ENCODE measurements around the gene KCTD5.
"Not testable (repeated sequence)": the region's sequence is repeated elsewhere in the genome, so short reads cannot be mapped to it uniquely, and the experiment has no call there.

The KCTD5 gene

GRCh38 chr16:2686075-2686474 lies 3.8 kb downstream of the KCTD5 start:
- H3K4me2 ChIP-seq (ENCODE audit: low read length); H3K4me1 ChIP-seq; H2AFZ ChIP-seq; H3K4me3 ChIP-seq (ENCODE audit: low read depth, low read length); H3K9ac ChIP-seq; H3K9me3 ChIP-seq (ENCODE audit: control insufficient read depth, low read length); H3K36me3 ChIP-seq (ENCODE audit: control insufficient read depth, insufficient read depth, low read length); H3K27me3 ChIP-seq (ENCODE audit: control insufficient read depth, insufficient read depth, low read length); H3K27ac ChIP-seq: not testable (repeated sequence)
- peaks cover 40% of the 10 kb centered on the region for H3K79me2 ChIP-seq

- Histone ChIP-seq H3K36me3 (ENCODE audit: control insufficient read depth, insufficient read depth, low read length) (no peaks in the 10 kb centered on the region), H3K79me2 (peaks cover 46% of the 10 kb centered on the region), H3K9me3 (ENCODE audit: control insufficient read depth, low read length) (no peaks in the 10 kb centered on the region), H2AFZ (no peak overlapping the region), H3K27me3 (ENCODE audit: control insufficient read depth, insufficient read depth, low read length) (no peaks in the 10 kb centered on the region), H3K4me3 (ENCODE audit: low read depth, low read length) (no peak overlapping the region), H3K4me1 (no peaks in the 10 kb centered on the region), H3K27ac (no peak overlapping the region), H3K9ac (no peak overlapping the region), H3K4me2 (ENCODE audit: low read length) (no peak overlapping the region)
- no peak for TF ChIP-seq CTCF (IDR thresholded peaks at IDR 0.05)
These were observed 4.7 kb downstream of the KCTD5 start for GRCh38 chr16:2686912-2687507.

GRCh38 chr16:2687531-2688308 lies 5.4 kb downstream of the KCTD5 start:
- Histone ChIP-seq H3K4me1 (no peaks in the 10 kb centered on the region), H3K27me3 (ENCODE audit: control insufficient read depth, insufficient read depth, low read length) (no peaks in the 10 kb centered on the region), H3K4me2 (ENCODE audit: low read length) (no peak overlapping the region), H3K9ac (no peak overlapping the region), H3K4me3 (ENCODE audit: low read depth, low read length) (no peak overlapping the region), H3K27ac (no peak overlapping the region), H3K9me3 (ENCODE audit: control insufficient read depth, low read length) (no peaks in the 10 kb centered on the region), H3K36me3 (ENCODE audit: control insufficient read depth, insufficient read depth, low read length) (no peaks in the 10 kb centered on the region), H2AFZ (no peak overlapping the region), H3K79me2 (peaks cover 49% of the 10 kb centered on the region)
- no peak for TF ChIP-seq CTCF (IDR thresholded peaks at IDR 0.05)

GRCh38 chr16:2689422-2689821 lies 7.1 kb downstream of the KCTD5 start:
- H3K4me3 ChIP-seq (ENCODE audit: low read depth, low read length); H3K36me3 ChIP-seq (ENCODE audit: control insufficient read depth, insufficient read depth, low read length); H3K4me1 ChIP-seq; H3K27ac ChIP-seq; H3K9me3 ChIP-seq (ENCODE audit: control insufficient read depth, low read length); H3K27me3 ChIP-seq (ENCODE audit: control insufficient read depth, insufficient read depth, low read length); H3K4me2 ChIP-seq (ENCODE audit: low read length); H2AFZ ChIP-seq; H3K9ac ChIP-seq: not testable (repeated sequence)
- peaks cover 50% of the 10 kb centered on the region for H3K79me2 ChIP-seq

GRCh38 chr16:2689968-2690801 lies 7.9 kb downstream of the KCTD5 start:
- Histone ChIP-seq H3K9ac (no peak overlapping the region), H3K27me3 (ENCODE audit: control insufficient read depth, insufficient read depth, low read length) (no peaks in the 10 kb centered on the region), H3K4me2 (ENCODE audit: low read length) (no peak overlapping the region), H3K9me3 (ENCODE audit: control insufficient read depth, low read length) (no peaks in the 10 kb centered on the region), H3K27ac (no peak overlapping the region), H3K4me1 (peaks cover 7% of the 10 kb centered on the region), H3K36me3 (ENCODE audit: control insufficient read depth, insufficient read depth, low read length) (no peaks in the 10 kb centered on the region), H3K4me3 (ENCODE audit: low read depth, low read length) (no peak overlapping the region), H3K79me2 (peaks cover 45% of the 10 kb centered on the region), H2AFZ (no peak overlapping the region)
- TF ChIP-seq CTCF (IDR thresholded peaks at IDR 0.05), result no peak
